GM18520 (cell line): ENCODE data around the gene CEP78.

ENCODE experiments used
- ATAC-seq: cut with Tn5 transposase; IDR thresholded peaks from one replicate; pipeline ENCODE4 v1.9.1; 2021; ENCODE audit not compliant: unreplicated experiment

CEP78 gene

DNA sequence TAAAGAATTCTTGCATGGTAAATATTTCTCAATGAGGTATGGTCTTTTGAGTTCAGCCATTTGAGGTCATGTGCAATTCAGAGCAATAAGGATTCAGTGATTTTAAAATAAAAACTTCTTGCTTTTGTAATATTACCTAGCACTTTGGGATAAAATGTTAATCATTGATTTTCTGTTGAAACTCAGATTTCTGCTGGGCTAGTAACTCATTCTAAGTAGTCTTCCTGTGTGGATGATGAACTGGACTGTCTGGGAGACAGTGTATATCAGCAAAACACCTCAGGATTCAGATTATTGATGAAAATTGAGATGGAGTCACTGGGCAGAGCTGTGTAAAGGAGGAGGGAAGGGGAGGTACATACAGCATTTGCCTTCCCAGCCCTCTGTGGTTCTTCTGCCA is 50.2 kb downstream of the CEP78 start:
- ATAC-seq: no peak

DNA sequence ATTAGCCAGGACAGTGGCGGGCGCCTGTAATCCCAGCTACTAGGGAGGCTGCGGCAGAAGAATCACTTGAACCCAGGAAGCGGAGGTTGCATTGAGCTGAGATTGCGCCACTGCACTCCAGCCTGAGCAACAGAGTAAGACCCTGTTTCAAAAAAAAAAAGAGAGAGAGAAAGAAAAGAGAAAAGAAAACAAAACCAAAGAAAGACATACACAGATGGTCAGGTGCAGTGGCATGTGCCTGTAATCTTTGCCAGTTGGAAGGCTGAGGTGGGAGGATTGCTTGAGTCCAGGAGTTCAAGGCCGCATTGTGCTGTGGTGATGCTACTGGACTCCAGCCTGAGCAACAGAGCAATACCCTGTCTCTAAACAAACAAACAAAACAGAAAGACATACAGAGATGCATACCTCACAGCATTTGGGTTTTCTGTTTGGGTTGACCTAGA is 51.1 kb downstream of the CEP78 start:
- no peak for ATAC-seq

DNA sequence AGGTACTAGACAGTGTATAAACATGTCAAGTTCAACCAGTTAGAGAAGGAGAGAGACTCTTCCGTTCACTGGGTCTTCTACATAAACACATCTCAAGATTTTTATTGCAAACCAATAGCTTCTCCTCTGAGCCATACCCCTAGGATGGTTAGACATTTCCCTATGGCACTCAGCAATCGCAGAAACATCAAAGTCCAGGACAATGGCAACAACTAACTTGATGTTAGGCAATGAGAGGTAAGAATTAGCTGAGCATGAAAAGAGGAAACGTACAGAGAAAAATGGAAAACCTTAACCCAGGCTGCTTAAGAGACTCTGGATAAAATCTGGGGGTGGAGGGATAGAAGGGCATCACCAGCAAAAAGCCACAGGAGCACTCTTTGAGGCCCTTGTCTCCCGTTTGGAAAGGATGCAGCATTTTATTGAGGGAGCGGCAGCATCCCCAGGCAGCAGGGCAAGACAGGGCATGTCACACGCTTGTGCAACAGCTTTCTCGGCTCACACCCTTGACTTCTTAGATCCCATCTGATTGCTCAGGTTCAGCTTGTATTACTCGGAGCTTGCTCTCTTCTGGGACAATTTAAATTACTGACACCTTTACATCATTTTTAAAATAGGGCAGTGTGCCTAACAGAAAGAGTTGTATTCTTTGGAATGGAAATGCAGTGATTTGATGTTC is 52.5 kb downstream of the CEP78 start:
- no peak for ATAC-seq

DNA sequence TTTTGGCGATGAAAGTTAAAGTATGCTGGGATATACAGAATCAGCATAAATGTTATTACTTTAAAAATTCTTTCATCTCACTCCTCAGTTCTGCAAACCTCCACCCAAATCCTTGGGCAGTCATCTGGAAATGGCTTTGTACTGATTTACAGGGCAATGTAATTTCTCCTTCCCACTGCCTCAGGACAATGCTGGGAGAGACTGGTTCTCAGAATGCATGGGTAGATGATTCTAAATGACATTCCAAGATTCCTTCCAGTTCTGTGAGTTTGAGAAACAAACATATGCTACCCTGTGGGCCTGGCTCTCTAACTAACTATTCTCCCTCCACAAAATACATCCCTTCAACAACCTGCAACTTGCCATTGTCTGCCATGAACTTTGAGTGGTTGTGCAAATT is 53.6 kb downstream of the CEP78 start:
- ATAC-seq: no peak

DNA sequence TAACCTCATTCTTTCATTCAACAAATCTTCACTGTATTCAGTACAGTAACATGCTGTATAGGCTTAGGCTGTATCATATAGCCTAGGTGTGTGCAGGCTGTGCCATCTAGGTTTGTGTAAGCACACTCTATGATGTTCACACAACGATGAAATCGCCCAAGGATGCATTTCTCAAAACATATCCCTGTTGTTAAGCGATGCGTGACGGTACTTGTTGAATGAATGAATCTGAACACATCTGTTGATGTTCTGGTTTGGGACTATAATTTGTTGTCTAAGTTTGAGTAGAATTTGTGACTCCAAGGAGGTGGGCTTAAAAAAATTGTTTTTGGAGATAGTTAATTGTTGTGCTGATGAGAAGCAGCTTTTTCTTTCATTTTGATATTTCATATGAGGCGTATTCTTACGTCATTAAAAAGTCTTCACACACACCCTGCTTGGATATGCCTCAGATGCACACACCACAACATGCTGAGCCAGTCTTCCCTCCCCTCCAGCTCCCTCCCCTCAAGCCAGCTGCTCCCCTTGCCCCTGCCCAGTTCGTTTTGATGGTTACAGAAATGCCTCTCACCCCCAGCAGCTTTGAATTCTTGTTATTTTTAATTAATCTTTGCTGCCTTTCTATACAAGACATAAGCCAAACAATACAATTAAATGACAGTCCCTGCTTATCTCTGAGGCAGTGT is 55.5 kb downstream of the CEP78 start:
- no peak for ATAC-seq

DNA sequence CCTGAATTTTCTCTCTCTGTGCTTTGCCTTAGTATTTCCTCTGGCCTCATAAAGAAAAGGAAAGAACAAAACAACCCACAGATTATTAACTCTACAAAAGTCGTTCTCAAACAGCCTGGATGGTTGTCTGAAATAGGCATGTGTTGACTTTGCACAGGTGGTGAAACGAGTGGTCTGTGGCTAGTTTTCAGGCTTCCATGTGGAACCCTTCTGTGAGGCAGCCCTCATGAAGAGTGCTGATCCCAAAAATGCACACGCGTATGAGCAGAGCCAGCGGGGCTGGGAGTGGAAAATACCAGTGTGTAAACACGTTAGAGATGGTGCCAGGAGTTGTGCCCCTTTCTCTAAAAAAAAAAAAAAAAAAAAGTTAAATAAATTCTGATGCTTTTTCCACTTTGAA is 56.2 kb downstream of the CEP78 start:
- no peak for ATAC-seq

DNA sequence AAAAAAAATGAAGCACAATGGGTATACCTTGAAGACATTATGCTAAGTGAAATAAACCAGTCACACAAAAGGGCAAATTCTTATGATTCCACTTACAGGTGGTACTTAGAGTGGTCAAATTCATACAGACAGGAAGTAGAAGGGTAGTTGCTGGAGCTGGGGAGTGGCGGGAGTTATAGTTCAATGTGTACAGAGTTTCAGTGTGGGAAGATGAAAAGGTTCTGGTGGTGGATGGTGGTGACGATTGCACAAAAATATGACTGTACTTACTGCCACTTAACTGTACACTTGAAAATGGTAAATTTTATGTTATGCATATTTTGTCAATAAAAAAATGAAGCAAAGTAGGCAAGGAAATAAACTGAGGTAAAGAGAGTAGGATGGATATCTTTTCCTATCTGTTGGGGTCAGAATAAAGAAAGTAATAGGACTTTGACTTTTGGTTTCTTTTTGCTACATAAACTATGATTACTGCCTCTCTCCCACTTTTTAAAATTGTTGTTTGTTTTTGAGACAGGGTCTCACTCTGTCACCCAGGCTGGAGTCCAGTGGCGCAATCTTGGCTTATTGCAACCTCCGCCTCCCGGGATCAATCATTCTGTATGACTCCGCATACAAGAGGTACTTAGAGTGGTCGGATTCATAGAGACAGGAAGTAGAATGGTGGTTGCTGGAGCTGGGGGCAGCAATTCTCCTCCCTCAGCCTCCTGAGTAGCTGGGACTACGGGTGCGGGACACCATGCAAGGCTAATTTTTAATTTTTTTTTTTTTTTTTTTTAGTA is 57.0 kb downstream of the CEP78 start:
- no peak for ATAC-seq

DNA sequence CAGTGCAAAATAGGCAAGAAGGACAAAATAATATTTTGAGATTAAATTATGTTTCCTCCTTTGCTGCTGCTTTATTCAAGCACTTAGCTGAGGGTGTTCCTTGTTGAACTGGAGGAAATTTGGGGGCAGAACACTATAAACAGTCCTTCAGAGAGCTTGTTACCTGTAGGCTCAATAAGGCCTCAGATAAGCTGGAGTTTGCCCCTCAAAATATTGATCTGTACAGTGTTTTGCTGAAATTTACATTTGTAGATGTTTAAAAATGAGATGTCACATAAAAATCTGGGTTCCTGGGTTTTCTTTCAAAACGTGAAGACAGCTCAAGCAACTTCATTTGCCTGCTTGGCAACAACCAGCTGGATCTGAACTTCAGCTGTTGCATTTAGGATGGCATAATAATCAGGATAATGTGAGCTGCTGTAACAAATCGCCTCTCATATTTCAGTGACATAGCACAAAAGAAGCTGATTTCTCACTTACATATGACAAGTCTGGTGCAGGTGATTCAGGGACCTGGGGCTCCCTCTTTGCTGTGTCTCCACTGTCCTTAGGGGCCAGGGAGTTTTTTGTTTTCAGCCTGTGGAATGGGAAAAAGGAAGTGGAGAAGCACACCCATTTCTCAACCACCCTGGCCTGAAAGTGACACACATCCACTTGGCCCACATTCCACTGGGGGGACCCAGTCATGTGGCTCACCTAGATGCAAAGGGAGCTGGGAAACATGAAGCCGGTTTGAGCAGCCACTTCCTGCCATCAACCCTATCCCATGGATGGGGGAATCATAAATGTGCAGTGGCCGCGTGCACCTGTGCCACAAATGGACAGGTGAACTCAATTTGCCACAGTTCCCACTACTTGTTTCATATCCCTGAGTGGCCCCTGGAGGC is 58.7 kb downstream of the CEP78 start:
- no peak for ATAC-seq

DNA sequence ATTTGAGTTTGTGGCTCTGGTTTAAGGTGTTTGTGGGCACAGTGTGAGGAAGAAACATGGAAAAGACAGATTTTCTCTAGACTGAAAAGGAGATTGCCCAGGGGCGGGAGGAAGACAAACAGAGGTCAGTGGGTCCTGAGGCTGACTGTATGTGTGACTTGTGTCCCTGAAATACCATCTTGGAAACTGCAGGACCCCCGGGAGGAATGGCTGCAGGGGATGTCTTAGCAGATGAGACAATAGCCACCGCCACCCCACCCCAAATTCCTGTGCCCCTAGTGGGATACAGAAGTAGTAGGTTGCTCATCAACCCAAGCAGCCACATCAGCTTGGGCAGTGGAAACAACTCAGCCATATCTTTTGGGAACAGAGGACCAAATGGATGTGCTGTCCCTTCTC is 59.3 kb downstream of the CEP78 start:
- no peak for ATAC-seq

DNA sequence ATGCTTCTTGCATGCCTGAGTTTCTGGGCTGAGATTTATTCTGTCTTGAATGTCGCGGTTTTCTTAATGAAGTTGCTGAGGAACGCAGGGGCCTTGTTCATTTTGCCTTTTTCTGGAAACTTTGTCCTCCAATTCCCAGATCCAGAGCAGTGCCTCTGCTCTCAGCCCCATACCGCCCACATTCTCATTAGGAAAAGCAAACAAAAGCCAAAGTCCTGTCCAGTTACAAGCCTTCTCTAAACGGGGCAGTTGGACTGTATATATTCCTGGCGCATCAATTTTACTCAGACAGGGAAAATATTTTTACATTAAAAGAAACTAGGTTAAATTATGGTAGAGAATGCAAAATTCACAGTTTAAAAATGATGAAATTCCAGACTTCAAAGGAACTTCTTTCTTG is 59.9 kb downstream of the CEP78 start:
- ATAC-seq: no peak

DNA sequence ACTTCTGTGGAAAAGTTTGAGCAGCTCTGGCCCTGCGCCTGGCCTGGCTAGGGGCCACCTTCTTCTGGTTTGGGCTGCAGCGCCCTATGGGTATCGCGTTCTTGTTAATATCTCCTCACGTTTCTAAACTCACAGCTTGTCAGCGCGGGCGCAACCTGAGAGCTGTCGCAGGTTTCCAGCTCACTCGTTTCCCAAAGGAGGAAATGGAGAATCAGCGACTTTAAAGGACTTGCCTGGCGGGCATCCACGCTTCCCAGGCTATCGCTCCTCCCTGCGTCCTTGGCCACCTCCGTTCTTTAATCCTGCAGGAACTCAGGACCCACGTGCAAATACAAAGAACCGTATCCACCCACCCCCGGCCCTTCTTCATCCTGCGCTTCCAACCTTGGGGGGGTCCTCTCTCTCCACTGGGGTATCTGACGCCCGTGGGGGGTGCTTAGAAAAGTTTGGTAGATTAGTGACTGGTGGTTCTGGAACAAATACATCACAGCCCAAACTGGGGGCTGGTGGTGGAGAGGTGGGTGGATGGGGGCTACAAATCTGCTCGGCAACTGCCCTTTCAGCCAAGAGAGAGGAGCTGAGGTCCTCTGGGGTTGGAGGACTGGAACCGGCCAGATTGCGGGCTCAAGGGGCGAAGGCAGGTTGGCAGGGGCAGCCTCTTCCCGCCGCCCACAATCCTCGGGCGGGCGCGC is 60.5 kb downstream of the CEP78 start:
- ATAC-seq: no peak

DNA sequence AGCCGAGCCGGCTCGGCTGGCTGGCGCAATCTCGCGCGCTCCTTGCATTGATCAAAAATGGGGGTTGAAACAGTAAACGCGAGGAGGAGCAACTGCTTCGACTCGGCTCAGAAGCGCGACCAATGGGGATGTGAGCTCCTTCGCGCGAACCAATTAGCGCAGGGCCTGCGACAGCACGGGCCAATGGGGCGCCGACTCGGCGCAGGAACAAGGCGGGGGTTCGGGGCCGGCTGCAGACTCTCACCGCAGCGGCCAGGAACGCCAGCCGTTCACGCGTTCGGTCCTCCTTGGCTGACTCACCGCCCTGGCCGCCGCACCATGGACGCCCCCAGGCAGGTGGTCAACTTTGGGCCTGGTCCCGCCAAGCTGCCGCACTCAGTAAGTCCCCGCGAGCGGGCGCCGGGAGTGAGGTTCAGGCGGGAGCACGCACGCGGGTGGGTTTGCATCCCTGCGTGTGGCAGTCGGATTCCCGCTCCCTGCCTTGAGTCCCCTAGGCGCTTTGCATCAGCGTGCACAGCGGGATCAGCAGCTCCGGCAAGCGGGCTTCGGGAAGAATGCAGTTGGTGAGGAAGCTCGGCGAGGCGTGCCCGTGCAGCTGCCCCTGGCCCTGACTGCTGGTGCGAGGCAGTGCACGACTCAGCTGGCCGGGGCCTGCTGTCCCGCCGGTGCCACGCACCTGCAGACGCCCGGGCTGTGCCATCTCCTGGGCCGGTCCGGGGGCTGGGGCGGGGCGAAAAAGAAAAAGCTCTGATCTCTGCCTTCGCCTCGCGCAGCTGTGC is 61.2 kb downstream of the CEP78 start, which contains the start of gene PSAT1:
Gene PSAT1 (plus strand): TSS at position 233 of the 779 bp plus-strand sequence. CDS start 86 bp downstream, at position 319.
- peak; percentile 99 for ATAC-seq

DNA sequence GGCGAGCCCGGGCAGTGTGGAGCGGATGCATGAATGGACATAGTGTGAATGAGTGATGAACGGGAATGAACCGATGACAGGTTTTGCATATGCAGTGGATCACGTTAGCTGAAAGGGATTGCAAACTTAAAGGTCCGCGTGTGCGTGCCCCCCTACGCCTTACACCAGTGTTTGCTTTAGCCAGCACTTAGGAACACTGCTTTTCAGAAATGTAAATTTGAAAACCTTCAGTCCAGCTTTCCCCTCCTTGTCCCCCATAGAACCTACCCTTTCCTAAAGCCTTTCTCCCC is 61.7 kb downstream of the CEP78 start:
- peak; percentile 40 for ATAC-seq

DNA sequence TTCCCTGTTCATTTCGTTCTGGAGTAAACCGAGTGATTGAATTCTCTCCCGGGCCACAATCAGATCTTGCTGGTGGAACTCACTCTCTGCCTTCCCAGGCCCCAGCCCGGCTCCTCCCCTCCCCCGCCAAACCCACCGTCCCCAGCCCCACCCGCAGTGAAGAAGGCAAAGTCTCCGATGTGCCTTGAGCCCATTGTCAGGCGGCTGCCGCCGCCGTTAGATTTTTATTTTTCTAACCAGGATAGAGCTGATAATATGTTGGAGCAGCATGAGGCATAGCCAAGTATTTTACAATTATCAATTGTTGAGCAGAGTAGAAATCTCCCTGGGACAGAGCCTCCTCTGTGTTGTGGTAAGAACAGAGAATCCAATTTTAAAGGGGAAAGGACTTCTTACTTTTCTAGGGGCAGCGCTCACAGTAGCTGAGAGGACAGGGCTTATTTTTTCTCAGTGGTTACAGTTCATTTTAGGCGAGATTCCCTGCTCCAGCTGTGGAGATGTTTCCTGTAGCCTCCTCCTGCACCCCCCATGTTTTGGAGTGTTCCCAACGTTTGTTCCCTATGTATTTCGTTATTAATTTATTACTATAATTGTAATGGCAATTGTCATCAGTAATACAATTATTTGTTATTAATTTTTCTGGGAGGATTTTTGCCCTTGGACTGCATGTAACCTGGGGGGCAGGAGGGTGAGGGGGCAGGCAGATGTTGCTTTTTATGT is 62.3 kb downstream of the CEP78 start:
- ATAC-seq: no peak

DNA sequence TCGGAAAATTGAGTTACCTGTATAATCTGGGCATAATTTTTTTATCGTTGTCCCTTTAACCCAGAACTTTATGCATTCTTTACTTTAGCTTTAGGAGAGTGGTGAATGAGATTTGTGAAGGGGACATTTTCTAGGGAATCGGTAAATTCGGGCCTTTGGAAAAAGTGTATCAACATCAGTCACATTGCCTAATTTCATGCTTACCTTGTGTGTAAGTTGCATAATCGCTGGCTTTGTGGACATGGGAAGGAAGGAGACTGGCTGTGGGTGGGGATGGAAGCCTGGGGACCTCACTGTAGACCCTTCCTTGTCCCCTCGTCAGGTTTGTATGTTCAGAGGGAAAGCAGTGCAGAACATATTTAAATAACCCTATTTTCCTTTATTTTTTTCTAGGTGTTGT is 64.3 kb downstream of the CEP78 start:
- ATAC-seq: no peak

DNA sequence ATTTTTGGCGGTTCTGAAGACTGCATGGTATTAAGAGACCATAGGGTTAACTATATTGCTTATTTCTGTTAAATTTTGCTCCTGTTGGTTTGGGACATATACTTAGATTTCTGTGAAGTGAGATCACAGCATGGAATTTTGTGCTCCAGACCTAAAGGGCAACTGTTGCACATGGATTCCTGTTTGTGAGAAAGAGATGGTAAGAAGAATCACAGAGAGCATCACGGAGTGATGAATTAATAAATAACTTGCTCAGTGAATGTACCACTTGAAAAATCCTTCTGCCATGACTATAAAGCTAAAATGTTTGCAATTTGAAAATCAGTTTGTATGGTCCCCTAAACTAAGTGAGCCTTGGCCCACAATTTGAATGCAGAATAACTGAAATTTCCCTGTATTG is 65.6 kb downstream of the CEP78 start:
- ATAC-seq: no peak

DNA sequence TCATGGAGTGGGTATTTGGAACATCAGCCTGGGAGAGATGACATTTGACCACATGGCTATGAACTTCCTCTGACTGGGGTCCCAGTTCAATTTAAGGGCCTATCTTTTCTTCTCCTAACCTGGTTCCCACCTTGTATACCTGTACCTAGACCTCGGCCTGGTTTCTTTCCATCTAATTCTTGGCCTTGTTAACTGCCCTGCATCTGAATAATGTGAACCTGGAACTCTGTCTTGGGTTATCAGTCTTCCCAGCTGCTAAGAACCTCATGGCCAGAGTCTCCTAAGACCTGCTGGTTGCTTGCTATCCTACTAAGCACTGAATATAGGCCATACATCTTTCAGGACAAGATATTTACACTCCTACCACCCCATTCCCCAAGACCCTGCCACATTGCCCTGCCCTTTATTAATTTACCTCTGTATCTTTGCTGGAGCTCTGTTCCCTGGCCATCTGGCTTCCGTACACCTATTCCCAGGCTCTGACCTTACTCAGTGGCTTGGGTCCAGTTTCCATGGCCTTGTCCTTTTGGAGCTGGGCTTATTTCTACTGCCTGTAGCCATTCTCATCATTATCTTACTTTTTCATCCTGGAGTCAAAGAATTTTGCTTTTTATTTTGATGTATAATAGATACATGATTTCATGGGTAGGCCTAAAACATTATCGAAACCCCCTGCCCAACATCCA is 67.6 kb downstream of the CEP78 start:
- no peak for ATAC-seq

DNA sequence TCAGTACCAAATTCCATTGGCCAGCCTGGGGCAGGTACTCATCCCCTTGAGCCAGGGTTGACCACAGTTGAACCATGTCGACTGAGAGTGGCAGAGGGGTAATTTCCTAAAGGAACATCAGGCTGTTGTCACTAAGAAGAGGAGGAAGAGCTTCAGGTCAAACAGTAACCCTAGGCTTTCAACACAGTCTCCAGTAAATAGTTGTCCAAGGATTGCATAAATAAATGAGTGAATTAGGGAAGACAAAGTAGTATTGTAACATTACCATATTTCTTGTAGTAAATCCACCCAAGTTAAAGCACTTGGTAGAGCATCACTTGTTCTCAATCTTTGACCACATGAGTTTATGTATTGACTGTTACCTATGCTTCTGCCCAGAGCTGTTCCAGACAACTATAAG is 68.5 kb downstream of the CEP78 start:
- no peak for ATAC-seq
